ENCODE measurements around the gene SMC3.

DNA sequence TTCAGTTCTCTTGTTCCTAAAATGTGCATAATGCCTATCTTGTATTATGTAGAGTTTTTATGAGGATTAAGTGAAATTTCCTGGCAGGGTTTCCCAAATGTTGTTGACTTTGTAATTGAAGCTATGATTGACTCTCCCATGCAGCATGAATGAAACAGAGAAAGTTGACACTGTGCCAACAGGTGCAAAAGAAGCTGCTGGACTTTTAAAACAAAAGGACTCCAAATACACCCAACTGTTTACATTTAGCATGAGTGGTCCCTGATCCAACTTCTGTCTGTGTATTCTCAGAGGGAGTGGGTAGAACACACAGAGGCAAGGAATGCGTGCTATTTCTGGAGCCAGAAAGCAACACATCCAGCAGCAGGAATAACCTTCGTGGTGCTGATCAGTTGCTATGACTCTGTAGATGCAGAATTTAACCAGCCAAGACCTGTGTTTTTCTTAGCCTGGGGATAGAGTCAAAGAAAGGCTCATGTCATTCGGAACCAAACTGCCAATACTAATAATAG, 62.2 kb downstream of the SMC3 start:
- TF ChIP-seq CSDC2 (CRISPR knock-in tag; IDR thresholded peaks at IDR 0.05), result no peak
- TF ChIP-seq ZFP30 (CRISPR knock-in tag; IDR thresholded peaks at IDR 0.05), result no peak
- no peak for TF ChIP-seq ZC3H10 (CRISPR knock-in tag; IDR thresholded peaks at IDR 0.05)
- TF ChIP-seq, protein P1, sequence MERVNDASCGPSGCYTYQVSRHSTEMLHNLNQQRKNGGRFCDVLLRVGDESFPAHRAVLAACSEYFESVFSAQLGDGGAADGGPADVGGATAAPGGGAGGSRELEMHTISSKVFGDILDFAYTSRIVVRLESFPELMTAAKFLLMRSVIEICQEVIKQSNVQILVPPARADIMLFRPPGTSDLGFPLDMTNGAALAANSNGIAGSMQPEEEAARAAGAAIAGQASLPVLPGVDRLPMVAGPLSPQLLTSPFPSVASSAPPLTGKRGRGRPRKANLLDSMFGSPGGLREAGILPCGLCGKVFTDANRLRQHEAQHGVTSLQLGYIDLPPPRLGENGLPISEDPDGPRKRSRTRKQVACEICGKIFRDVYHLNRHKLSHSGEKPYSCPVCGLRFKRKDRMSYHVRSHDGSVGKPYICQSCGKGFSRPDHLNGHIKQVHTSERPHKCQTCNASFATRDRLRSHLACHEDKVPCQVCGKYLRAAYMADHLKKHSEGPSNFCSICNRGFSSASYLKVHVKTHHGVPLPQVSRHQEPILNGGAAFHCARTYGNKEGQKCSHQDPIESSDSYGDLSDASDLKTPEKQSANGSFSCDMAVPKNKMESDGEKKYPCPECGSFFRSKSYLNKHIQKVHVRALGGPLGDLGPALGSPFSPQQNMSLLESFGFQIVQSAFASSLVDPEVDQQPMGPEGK (CRISPR knock-in tag; IDR thresholded peaks at IDR 0.05; ENCODE audit: borderline replicate concordance), result no peak
- no peak for TF ChIP-seq ARNTL (CRISPR knock-in tag; IDR thresholded peaks at IDR 0.05; ENCODE audit: borderline replicate concordance, low read depth)
- TF ChIP-seq ISL1 (CRISPR knock-in tag; IDR thresholded peaks at IDR 0.05), result no peak
- TF ChIP-seq GLIS3 (CRISPR knock-in tag; IDR thresholded peaks at IDR 0.05), result no peak
- TF ChIP-seq TCF4 (CRISPR knock-in tag; IDR thresholded peaks at IDR 0.05; ENCODE audit: borderline replicate concordance), result no peak
- no peak for TF ChIP-seq ZNF70 (CRISPR knock-in tag; IDR thresholded peaks at IDR 0.05)
- TF ChIP-seq, protein P2, sequence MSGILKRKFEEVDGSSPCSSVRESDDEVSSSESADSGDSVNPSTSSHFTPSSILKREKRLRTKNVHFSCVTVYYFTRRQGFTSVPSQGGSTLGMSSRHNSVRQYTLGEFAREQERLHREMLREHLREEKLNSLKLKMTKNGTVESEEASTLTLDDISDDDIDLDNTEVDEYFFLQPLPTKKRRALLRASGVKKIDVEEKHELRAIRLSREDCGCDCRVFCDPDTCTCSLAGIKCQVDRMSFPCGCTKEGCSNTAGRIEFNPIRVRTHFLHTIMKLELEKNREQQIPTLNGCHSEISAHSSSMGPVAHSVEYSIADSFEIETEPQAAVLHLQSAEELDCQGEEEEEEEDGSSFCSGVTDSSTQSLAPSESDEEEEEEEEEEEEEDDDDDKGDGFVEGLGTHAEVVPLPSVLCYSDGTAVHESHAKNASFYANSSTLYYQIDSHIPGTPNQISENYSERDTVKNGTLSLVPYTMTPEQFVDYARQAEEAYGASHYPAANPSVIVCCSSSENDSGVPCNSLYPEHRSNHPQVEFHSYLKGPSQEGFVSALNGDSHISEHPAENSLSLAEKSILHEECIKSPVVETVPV (CRISPR knock-in tag; IDR thresholded peaks at IDR 0.05), result no peak
- no peak for TF ChIP-seq ZFP3 (CRISPR knock-in tag; IDR thresholded peaks at IDR 0.05)
- TF ChIP-seq, protein P3, sequence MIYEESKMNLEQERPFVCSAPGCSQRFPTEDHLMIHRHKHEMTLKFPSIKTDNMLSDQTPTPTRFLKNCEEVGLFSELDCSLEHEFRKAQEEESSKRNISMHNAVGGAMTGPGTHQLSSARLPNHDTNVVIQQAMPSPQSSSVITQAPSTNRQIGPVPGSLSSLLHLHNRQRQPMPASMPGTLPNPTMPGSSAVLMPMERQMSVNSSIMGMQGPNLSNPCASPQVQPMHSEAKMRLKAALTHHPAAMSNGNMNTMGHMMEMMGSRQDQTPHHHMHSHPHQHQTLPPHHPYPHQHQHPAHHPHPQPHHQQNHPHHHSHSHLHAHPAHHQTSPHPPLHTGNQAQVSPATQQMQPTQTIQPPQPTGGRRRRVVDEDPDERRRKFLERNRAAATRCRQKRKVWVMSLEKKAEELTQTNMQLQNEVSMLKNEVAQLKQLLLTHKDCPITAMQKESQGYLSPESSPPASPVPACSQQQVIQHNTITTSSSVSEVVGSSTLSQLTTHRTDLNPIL (CRISPR knock-in tag; IDR thresholded peaks at IDR 0.05; ENCODE audit: low read depth), result no peak
- no peak for TF ChIP-seq BACH2 (CRISPR knock-in tag; IDR thresholded peaks at IDR 0.05; ENCODE audit: borderline replicate concordance)
- no peak for TF ChIP-seq RARB (CRISPR knock-in tag; IDR thresholded peaks at IDR 0.05)
